Endothelial cell (in vitro differentiated cells): ENCODE data around the gene AEBP2. TPM values are rescaled to one million over a fixed set of nuclear protein-coding genes. Genes with fewer than 3 reads are reported as not detected.
A peak's percentile ranks its signal among the peaks of the same experiment; 100 is the strongest.

Source experiments
- DNase-seq: peaks from one replicate; pipeline ENCODE4 v3.0.0; 2021; ENCODE audit warnings: low spot score
- H3K27ac Mint-ChIP-seq: one replicate; pipeline ENCODE4 v1.8.0; 2021; ENCODE audit warnings: mixed read lengths, inconsistent platforms; ENCODE audit not compliant: unreplicated experiment
- H3K27me3 Mint-ChIP-seq: one replicate; pipeline ENCODE4 v1.8.0; 2021; ENCODE audit warnings: mild to moderate bottlenecking, moderate library complexity, mixed read lengths, inconsistent platforms; ENCODE audit not compliant: unreplicated experiment
- H3K36me3 Mint-ChIP-seq: one replicate; pipeline ENCODE4 v1.8.0; 2021; ENCODE audit warnings: mild to moderate bottlenecking, low read depth, mixed read lengths, inconsistent platforms; ENCODE audit not compliant: unreplicated experiment
- H3K4me1 Mint-ChIP-seq: one replicate; pipeline ENCODE4 v1.8.0; 2021; ENCODE audit warnings: mild to moderate bottlenecking, mixed read lengths, inconsistent platforms; ENCODE audit not compliant: unreplicated experiment
- H3K4me3 Mint-ChIP-seq: one replicate; pipeline ENCODE4 v1.8.0; 2021; ENCODE audit warnings: mild to moderate bottlenecking, mixed read lengths, inconsistent platforms; ENCODE audit not compliant: unreplicated experiment
- H3K9me3 Mint-ChIP-seq: one replicate; pipeline ENCODE4 v1.8.0; 2021; ENCODE audit warnings: mixed read lengths, inconsistent platforms; ENCODE audit not compliant: unreplicated experiment
- CTCF ChIP-seq: fragments of 200-600 bp; sonication (generic); IDR thresholded peaks from one replicate; pipeline ENCODE4 v1.5.0; 2021; ENCODE audit warnings: antibody characterized with exemption; ENCODE audit not compliant: unreplicated experiment
- total RNA-seq: library from RNA; stranded (reverse); fragmentation: NEBNext Ultra II Directional; extraction: Animal tissue kit (Norgen Biotek cat#: 25700); gene quantifications from one replicate; pipeline ENCODE4 v1.2.1, GENCODE V29; 2021; ENCODE audit not compliant: unreplicated experiment

AEBP2 gene
- total RNA-seq, 1 donor from 2014 or later: 37.6 TPM

GRCh38 chr12:19482551-19483109 is 43.3 kb downstream of the AEBP2 start:
- H3K27me3 Mint-ChIP-seq: peaks cover 6% of the 10 kb centered on the region
- no peaks in the 10 kb centered on the region for H3K9me3 Mint-ChIP-seq
- peak overlapping the region; percentile 26 for H3K27ac Mint-ChIP-seq
- H3K4me3 Mint-ChIP-seq: no peak overlapping the region
- H3K36me3 Mint-ChIP-seq: peaks cover 37% of the 10 kb centered on the region
- DNase-seq: no peak
- TF ChIP-seq CTCF: no peak
- peaks cover 23% of the 10 kb centered on the region for H3K4me1 Mint-ChIP-seq

GRCh38 chr12:19483727-19484126 is 44.4 kb downstream of the AEBP2 start:
- Mint-ChIP-seq H3K36me3 (peaks cover 29% of the 10 kb centered on the region), H3K27ac (peak overlapping the region; percentile 62), H3K9me3 (no peaks in the 10 kb centered on the region), H3K27me3 (peaks cover 6% of the 10 kb centered on the region), H3K4me1 (peaks cover 23% of the 10 kb centered on the region), H3K4me3 (no peak overlapping the region)
- DNase-seq: no peak
- TF ChIP-seq CTCF: no peak

- no peak overlapping the region for H3K4me3 Mint-ChIP-seq
- H3K27me3 Mint-ChIP-seq: peaks cover 5% of the 10 kb centered on the region
- no peak overlapping the region for H3K27ac Mint-ChIP-seq
- peaks cover 22% of the 10 kb centered on the region for H3K36me3 Mint-ChIP-seq
- H3K4me1 Mint-ChIP-seq: peaks cover 23% of the 10 kb centered on the region
- TF ChIP-seq CTCF: no peak
- H3K9me3 Mint-ChIP-seq: no peaks in the 10 kb centered on the region
- DNase-seq: no peak
Measured at GRCh38 chr12:19484738-19485137, 45.4 kb downstream of the AEBP2 start.

- Mint-ChIP-seq H3K27ac (no peak overlapping the region), H3K36me3 (peaks cover 22% of the 10 kb centered on the region), H3K9me3 (no peaks in the 10 kb centered on the region), H3K27me3 (peaks cover 5% of the 10 kb centered on the region), H3K4me3 (no peak overlapping the region), H3K4me1 (peaks cover 23% of the 10 kb centered on the region)
- no peak for DNase-seq
- TF ChIP-seq CTCF: no peak
Measured at GRCh38 chr12:19485240-19485639, 45.9 kb downstream of the AEBP2 start.

- H3K4me1 Mint-ChIP-seq: peaks cover 8% of the 10 kb centered on the region
- H3K4me3 Mint-ChIP-seq: no peak overlapping the region
- no peaks in the 10 kb centered on the region for H3K27me3 Mint-ChIP-seq
- no peak for TF ChIP-seq CTCF
- DNase-seq: no peak
- H3K27ac Mint-ChIP-seq: no peak overlapping the region
- H3K9me3 Mint-ChIP-seq: no peaks in the 10 kb centered on the region
- H3K36me3 Mint-ChIP-seq: no peaks in the 10 kb centered on the region
Measured at GRCh38 chr12:19489168-19489567, 49.9 kb downstream of the AEBP2 start.
